ENCODE results near the gene ACTG1. TPM values are rescaled to one million over a fixed set of nuclear protein-coding genes. Genes with fewer than 3 reads are reported as not detected.

The ACTG1 gene
- total and polyA plus RNA-seq, 5 experiments from 2014 or later: 1,189 to 1,669 (median 1,334) TPM

DNA sequence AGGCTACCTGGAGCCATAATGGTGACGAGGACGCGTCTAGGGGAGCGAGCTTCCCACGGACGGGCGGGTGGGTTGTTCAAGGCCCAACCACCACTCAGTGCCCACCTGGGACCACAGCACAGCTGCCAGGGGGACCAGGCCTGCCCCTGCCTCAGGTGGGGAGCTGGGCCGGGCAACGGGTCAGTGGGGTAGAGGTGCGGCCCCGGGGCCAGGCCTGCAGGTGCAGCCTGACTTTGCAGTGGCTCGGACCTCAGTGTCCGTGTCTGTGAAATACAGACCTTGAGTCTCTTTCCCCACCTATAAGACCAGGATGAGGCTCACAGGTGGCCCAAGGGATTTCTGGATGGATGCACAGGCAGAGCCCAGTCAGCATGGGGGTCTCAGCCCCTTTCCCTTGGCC, 43.3 kb downstream of the ACTG1 start:
- no peak for ATAC-seq
- Mint-ChIP-seq H3K27me3 (no peaks in the 10 kb centered on the region), H3K9me3 (no peaks in the 10 kb centered on the region)

DNA sequence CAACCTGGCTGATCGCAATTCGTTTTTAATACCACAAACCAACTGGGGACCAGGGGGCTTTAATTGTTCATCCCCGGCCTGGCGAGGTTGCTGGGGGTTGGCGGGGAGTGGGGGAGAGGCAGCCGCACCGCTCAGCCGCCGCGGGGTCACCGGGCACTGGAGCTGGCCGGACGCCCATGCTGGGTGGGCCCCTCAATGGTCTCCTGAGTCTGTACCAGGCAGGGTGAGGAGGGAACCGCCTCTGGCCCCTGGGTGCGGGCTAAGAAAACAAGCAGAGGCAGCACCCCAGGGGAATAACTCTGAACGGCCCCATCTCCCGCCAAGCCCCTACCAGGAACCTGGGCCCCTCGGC, 43.9 kb downstream of the ACTG1 start:
- no peak overlapping the region for H3K4me3 Mint-ChIP-seq
- H3K4me1 Mint-ChIP-seq: peaks cover 0 to 2% (median 0%) of the 10 kb centered on the region in 4 donors
- H3K9me3 Mint-ChIP-seq: no peaks in the 10 kb centered on the region
- no peaks in the 10 kb centered on the region for H3K27me3 Mint-ChIP-seq
- POLR2A ChIA-PET: no interaction called here
- no peaks in the 10 kb centered on the region for H3K36me3 Mint-ChIP-seq
- DNase-seq (no peak), ATAC-seq (no peak)
- H3K27ac Mint-ChIP-seq: no peak overlapping the region

More for the DNA sequence above, 43.3 kb downstream of the ACTG1 start:
- POLR2A ChIA-PET: no interaction called here
- H3K27ac Mint-ChIP-seq: no peak overlapping the region
- no peak for DNase-seq
- no peak overlapping the region for H3K4me3 Mint-ChIP-seq
- H3K4me1 Mint-ChIP-seq: peaks cover 0 to 2% (median 0%) of the 10 kb centered on the region in 4 donors
- no peaks in the 10 kb centered on the region for H3K36me3 Mint-ChIP-seq

- no peaks in the 10 kb centered on the region for H3K36me3 Mint-ChIP-seq
- H3K4me3 Mint-ChIP-seq: no peak overlapping the region
- no peaks in the 10 kb centered on the region for H3K27me3 Mint-ChIP-seq
- no peak overlapping the region for H3K27ac Mint-ChIP-seq
- no peak for ATAC-seq
- peaks cover 0 to 2% (median 0%) of the 10 kb centered on the region in 4 donors for H3K4me1 Mint-ChIP-seq
- POLR2A ChIA-PET: no interaction called here
- no peaks in the 10 kb centered on the region for H3K9me3 Mint-ChIP-seq
- DNase-seq: no peak
Measured at GRCh38 chr17:81468111-81468769, 44.4 kb downstream of the ACTG1 start.

- H3K36me3 Mint-ChIP-seq: no peaks in the 10 kb centered on the region
- no peak for ATAC-seq
- H3K4me1 Mint-ChIP-seq: peaks cover 0 to 2% (median 0%) of the 10 kb centered on the region in 4 donors
- H3K9me3 Mint-ChIP-seq: no peaks in the 10 kb centered on the region
- H3K4me3 Mint-ChIP-seq: no peak overlapping the region
- no peak for DNase-seq
- H3K27ac Mint-ChIP-seq: no peak overlapping the region
- POLR2A ChIA-PET: no interaction called here
- H3K27me3 Mint-ChIP-seq: no peaks in the 10 kb centered on the region
Measured at GRCh38 chr17:81466564-81467472, 45.8 kb downstream of the ACTG1 start.

DNA sequence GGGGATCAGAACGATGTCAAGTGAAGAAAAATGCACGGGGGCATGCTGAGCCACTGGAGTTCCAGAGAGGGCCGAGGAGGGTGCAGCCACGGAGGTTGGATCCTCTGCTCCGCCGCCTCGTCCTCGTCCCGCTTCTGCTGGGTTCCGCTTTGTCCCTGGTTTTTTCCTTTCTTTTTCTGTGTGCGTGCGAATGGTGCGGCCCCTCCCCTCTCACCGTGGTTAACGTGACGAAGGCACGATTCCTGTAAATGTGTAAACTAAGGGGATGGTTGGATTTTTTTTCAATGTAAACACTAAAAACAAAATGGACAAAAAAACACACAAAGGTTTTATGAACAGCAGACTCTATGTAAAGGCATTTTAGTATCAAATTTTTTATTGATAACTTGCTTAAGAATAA, 46.7 kb downstream of the ACTG1 start:
- no peak for DNase-seq
- H3K9me3 Mint-ChIP-seq: no peaks in the 10 kb centered on the region
- H3K27ac Mint-ChIP-seq: no peak overlapping the region
- ATAC-seq: no peak
- H3K36me3 Mint-ChIP-seq: no peaks in the 10 kb centered on the region
- H3K4me1 Mint-ChIP-seq: peaks cover 0 to 2% (median 0%) of the 10 kb centered on the region in 4 donors
- POLR2A ChIA-PET: no interaction called here
- no peaks in the 10 kb centered on the region for H3K27me3 Mint-ChIP-seq
- H3K4me3 Mint-ChIP-seq: no peak overlapping the region

DNA sequence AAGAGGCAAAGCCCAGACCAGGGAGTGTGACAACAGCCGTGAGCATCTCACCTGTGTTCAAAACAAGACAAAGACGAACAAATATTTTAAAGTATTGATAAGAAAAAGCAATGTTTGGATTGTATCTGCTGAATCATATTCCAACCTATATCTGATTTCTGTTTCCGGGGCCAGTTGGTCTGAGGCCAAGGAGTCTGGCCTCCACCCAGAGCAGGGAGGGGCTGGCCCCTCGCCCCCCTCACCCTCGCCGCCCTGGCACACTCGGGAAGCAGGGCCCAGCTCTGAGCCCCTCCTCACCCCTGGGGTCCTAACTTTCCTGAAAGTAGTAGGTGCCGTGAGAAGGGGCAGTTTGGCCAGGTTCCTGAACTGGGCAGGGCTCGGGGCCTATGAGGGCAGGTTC, 48.0 kb downstream of the ACTG1 start:
- no peaks in the 10 kb centered on the region for H3K27me3 Mint-ChIP-seq
- no peak overlapping the region for H3K4me3 Mint-ChIP-seq
- peaks cover 0 to 2% (median under 1%) of the 10 kb centered on the region in 4 donors for H3K4me1 Mint-ChIP-seq
- no peaks in the 10 kb centered on the region for H3K36me3 Mint-ChIP-seq
- no peak overlapping the region for H3K27ac Mint-ChIP-seq
- no peaks in the 10 kb centered on the region for H3K9me3 Mint-ChIP-seq
- no peak for ATAC-seq
- no peak for DNase-seq
- POLR2A ChIA-PET: no interaction called here

- DNase-seq: no peak
- Mint-ChIP-seq H3K4me1 (peaks cover 0 to 2% (median under 1%) of the 10 kb centered on the region in 4 donors), H3K4me3 (no peak overlapping the region), H3K27ac (no peak overlapping the region), H3K9me3 (no peaks in the 10 kb centered on the region), H3K36me3 (no peaks in the 10 kb centered on the region), H3K27me3 (no peaks in the 10 kb centered on the region)
- no peak for ATAC-seq
- POLR2A ChIA-PET: no interaction called here
Measured at GRCh38 chr17:81463506-81463905, 49.1 kb downstream of the ACTG1 start.

GRCh38 chr17:81462506-81463125, 50.0 kb downstream of the ACTG1 start:
- Mint-ChIP-seq H3K9me3 (no peaks in the 10 kb centered on the region), H3K36me3 (no peaks in the 10 kb centered on the region), H3K4me1 (peaks cover 0 to 2% (median under 1%) of the 10 kb centered on the region in 4 donors), H3K27me3 (no peaks in the 10 kb centered on the region), H3K27ac (no peak overlapping the region), H3K4me3 (no peak overlapping the region)
- DNase-seq (no peak), ATAC-seq (no peak)
- POLR2A ChIA-PET: no interaction called here

GRCh38 chr17:81461607-81462500, 50.7 kb downstream of the ACTG1 start:
- no peak for DNase-seq
- ATAC-seq: no peak
- H3K4me3 Mint-ChIP-seq: no peak overlapping the region
- H3K27me3 Mint-ChIP-seq: no peaks in the 10 kb centered on the region
- POLR2A ChIA-PET: no interaction called here
- H3K27ac Mint-ChIP-seq: no peak overlapping the region
- no peaks in the 10 kb centered on the region for H3K9me3 Mint-ChIP-seq
- H3K36me3 Mint-ChIP-seq: no peaks in the 10 kb centered on the region
- H3K4me1 Mint-ChIP-seq: peaks cover 0 to 5% (median 2%) of the 10 kb centered on the region in 4 donors

GRCh38 chr17:81460856-81461460, 51.6 kb downstream of the ACTG1 start:
- Mint-ChIP-seq H3K36me3 (no peaks in the 10 kb centered on the region), H3K4me1 (peaks cover 0 to 5% (median 2%) of the 10 kb centered on the region in 4 donors), H3K9me3 (no peaks in the 10 kb centered on the region), H3K4me3 (no peak overlapping the region), H3K27ac (no peak overlapping the region), H3K27me3 (no peaks in the 10 kb centered on the region)
- DNase-seq (no peak), ATAC-seq (no peak)
- POLR2A ChIA-PET: no interaction called here

Measured in naive thymus-derived CD8-positive, alpha-beta T cell (primary cell).